ENCODE results near the gene DGKG. TPM values are rescaled to one million over a fixed set of nuclear protein-coding genes. Genes with fewer than 3 reads are reported as not detected.

The DGKG gene
- total and polyA plus RNA-seq, 9 of the 15 experiments (the other 6 are each of a cell fraction or from before 2014, with no cell fraction given): 0.01 to 0.36 (median 0.15) TPM

DNA sequence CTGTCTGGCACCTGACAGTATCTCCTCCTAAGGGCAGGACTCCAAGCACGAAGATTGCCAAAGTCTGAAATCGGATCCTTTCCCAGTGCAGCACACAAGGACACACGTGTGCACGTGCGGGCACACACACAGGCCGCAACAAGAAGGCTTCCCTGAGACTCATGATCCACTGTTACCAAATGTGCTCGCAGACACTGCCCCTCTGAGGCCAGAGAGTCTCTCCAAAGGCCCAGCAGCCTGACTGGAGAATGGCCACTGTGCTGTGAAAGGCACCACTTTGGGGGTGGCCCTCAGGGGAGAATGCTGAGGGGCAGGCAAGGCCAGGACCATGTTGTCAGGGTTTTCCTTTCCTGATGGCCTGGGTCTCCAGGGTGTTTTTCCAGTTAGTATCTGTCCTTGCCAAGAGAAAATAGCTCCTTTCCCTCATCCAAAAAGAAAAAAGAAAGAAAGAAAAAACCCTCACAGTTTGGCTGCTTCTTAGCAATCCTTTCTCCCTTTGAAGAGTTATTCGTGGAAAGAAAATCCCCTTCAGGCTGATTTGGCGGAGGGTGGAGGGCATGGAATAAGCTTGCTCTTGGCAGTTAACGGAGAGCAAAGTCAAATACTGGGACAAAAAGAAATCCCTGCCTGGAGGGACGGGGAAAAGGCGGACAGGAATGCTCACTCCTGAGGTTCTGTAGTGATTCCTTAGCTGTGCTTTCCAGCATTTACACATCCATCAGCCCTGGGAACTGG is 141.0 kb downstream of the DGKG start:
- H3K36me3 ChIP-seq (ENCODE audit: control insufficient read depth, insufficient read depth, low read length): no peaks in the 10 kb centered on the region
- TF ChIP-seq ZFP36 (IDR thresholded peaks at IDR 0.05; ENCODE audit: low read depth, low read length, partially characterized antibody): no peak
- no peak for TF ChIP-seq JUND (IDR thresholded peaks at IDR 0.05; ENCODE audit: borderline replicate concordance, low read depth, low read length)
- no peak for TF ChIP-seq JUND (tag; IDR thresholded peaks at IDR 0.05; ENCODE audit: borderline replicate concordance, low read depth, low read length)
- TF ChIP-seq ETV6 (IDR thresholded peaks at IDR 0.05; ENCODE audit: borderline replicate concordance in 1 of 2, low read depth in 2 of 2, low read length in 1 of 2): no peak
- TF ChIP-seq ETV6 (CRISPR knock-in tag; IDR thresholded peaks at IDR 0.05; ENCODE audit: borderline replicate concordance): no peak
- TF ChIP-seq BHLHE40 (IDR thresholded peaks at IDR 0.05; ENCODE audit: low read length): peak; percentile 90
- TF ChIP-seq HMG20A (CRISPR knock-in tag; conservative IDR thresholded peaks at IDR 0.05): no peak
- no peak for TF ChIP-seq NCOA1 (IDR thresholded peaks at IDR 0.05; ENCODE audit: low read depth)
- TF ChIP-seq, protein P1, sequence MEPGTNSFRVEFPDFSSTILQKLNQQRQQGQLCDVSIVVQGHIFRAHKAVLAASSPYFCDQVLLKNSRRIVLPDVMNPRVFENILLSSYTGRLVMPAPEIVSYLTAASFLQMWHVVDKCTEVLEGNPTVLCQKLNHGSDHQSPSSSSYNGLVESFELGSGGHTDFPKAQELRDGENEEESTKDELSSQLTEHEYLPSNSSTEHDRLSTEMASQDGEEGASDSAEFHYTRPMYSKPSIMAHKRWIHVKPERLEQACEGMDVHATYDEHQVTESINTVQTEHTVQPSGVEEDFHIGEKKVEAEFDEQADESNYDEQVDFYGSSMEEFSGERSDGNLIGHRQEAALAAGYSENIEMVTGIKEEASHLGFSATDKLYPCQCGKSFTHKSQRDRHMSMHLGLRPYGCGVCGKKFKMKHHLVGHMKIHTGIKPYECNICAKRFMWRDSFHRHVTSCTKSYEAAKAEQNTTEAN (CRISPR knock-in tag; IDR thresholded peaks at IDR 0.05): no peak
- no peak for TF ChIP-seq ZKSCAN8 (CRISPR knock-in tag; IDR thresholded peaks at IDR 0.05)
- TF ChIP-seq CBFB (CRISPR knock-in tag; IDR thresholded peaks at IDR 0.05): no peak
- peak; percentile 42 to 54 for TF ChIP-seq RAD21 (CRISPR knock-in tag; conservative IDR thresholded peaks at IDR 0.05 in 1 of 2, IDR thresholded peaks at IDR 0.05 in 1 of 2)
- no peak for TF ChIP-seq HNRNPL (IDR thresholded peaks at IDR 0.05; ENCODE audit: low read depth, low read length)
- TF ChIP-seq ZNF354B (CRISPR knock-in tag; IDR thresholded peaks at IDR 0.05): no peak
- no peak for TF ChIP-seq SRSF3 (IDR thresholded peaks at IDR 0.05; ENCODE audit: insufficient read depth, low read length)
- TF ChIP-seq FOSL1 (tag; conservative IDR thresholded peaks at IDR 0.05): 0 out of 2 replicates have a peak, but pooled peaks have one; percentile 4
- TF ChIP-seq SMAD2 (IDR thresholded peaks at IDR 0.05; ENCODE audit: low read depth, low read length): no peak
- no peak for TF ChIP-seq SUPT5H (IDR thresholded peaks at IDR 0.05)
- TF ChIP-seq, protein P2, sequence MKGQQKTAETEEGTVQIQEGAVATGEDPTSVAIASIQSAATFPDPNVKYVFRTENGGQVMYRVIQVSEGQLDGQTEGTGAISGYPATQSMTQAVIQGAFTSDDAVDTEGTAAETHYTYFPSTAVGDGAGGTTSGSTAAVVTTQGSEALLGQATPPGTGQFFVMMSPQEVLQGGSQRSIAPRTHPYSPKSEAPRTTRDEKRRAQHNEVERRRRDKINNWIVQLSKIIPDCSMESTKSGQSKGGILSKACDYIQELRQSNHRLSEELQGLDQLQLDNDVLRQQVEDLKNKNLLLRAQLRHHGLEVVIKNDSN (CRISPR knock-in tag; IDR thresholded peaks at IDR 0.05): peak; percentile 16; the same call in 1 of the 2 replicates
- TF ChIP-seq CEBPB (tag; IDR thresholded peaks at IDR 0.05): no peak
- TF ChIP-seq RFX5 (IDR thresholded peaks at IDR 0.05; ENCODE audit: low read depth, low read length): no peak
- TF ChIP-seq, protein P3, sequence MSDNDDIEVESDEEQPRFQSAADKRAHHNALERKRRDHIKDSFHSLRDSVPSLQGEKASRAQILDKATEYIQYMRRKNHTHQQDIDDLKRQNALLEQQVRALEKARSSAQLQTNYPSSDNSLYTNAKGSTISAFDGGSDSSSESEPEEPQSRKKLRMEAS (CRISPR knock-in tag; IDR thresholded peaks at IDR 0.05): no peak; the same call in 1 of the 2 replicates

More for the DNA sequence above, 141.0 kb downstream of the DGKG start:
- Histone ChIP-seq H3K27ac (ENCODE audit: extremely low read depth, low read depth, low read length) (no peak overlapping the region), H3K4me1 (replicated peaks in 1 of 2; ENCODE audit: control insufficient read depth in 2 of 2, insufficient read depth in 2 of 2, low read length in 2 of 2) (peaks cover 0 to 4% of the 10 kb centered on the region in 2 experiments; a peak in 1 of 5 replicates), H3K9me1 (ENCODE audit: control insufficient read depth, insufficient read depth, low read length) (no peaks in the 10 kb centered on the region), H3K9me3 (replicated peaks; ENCODE audit: control insufficient read depth, insufficient read depth, low read depth, low read length) (no peaks in the 10 kb centered on the region), H3K4me3 (no peak overlapping the region), H3K27me3 (ENCODE audit: control insufficient read depth in 2 of 2, insufficient read depth in 2 of 2, low read length in 2 of 2) (peaks cover 29 to 52% of the 10 kb centered on the region in 2 experiments), H3K4me2 (ENCODE audit: insufficient read depth, low read length) (no peak overlapping the region), H3K9ac (ENCODE audit: insufficient read depth in 1 of 2, low read depth in 2 of 2, low read length in 2 of 2) (no peak overlapping the region), H2AFZ (ENCODE audit: low read depth, low read length) (no peak overlapping the region), H4K20me1 (replicated peaks; ENCODE audit: control insufficient read depth, insufficient read depth, low read length) (no peaks in the 10 kb centered on the region), H3K79me2 (ENCODE audit: control insufficient read depth, insufficient read depth, low read length) (no peaks in the 10 kb centered on the region)
- ChIA-PET POLR2A (interaction anchor here (1.7 kb wide), 1 partner anchor 13 kb away, joined by 5 read pairs; no protein-coding TSS in a partner anchor), CTCF (ENCODE audit: low intra/inter-chr PET ratio) (no interaction called here)
- WGBS (ENCODE audit: insufficient coverage, low coverage, missing lambda C conversion rate): 2% methylated on average over 12 of the region's 12 CpGs
- ATAC-seq: peak; percentile 87
- in situ Hi-C loops (cut with MboI): no loop called here
- intact Hi-C loops (cut with micrococcal nuclease): no loop called here
- no peak for FAIRE-seq
- BruUV-seq (replicated peaks): no TSS peak
- no peak for DNase-seq (ENCODE audit: extremely low read depth in 1 of 4, low spot score in 3 of 4)
